ENCODE results near the gene ATP11B. TPM values are rescaled to one million over a fixed set of nuclear protein-coding genes. Genes with fewer than 3 reads are reported as not detected.

ATP11B gene
- total RNA-seq, 2 experiments from 2014 or later: 85.7 to 95.3 TPM

GRCh38 chr3:182843478-182843877 lies 50.2 kb downstream of the ATP11B start:
- intact Hi-C loops (cut with micrococcal nuclease): no loop called here
- CTCF ChIA-PET: interaction anchor here (1.8 kb wide), 1 partner anchor 130 kb away, joined by 9 read pairs; no protein-coding TSS in a partner anchor
- Mint-ChIP-seq H3K27me3 (no peaks in the 10 kb centered on the region), H3K36me3 (ENCODE audit: low read depth) (peaks cover 34% of the 10 kb centered on the region), H3K4me1 (ENCODE audit: low read depth) (no peaks in the 10 kb centered on the region), H3K27ac (no peak overlapping the region), H3K9me3 (no peaks in the 10 kb centered on the region), H3K4me3 (no peak overlapping the region)
- TF ChIP-seq CTCF (IDR thresholded peaks at IDR 0.05): no peak
- no peak for DNase-seq
- no peak for ATAC-seq
- POLR2A ChIA-PET: no interaction called here

GRCh38 chr3:182848906-182849305 lies 55.6 kb downstream of the ATP11B start:
- ChIA-PET CTCF (no interaction called here), POLR2A (no interaction called here)
- H3K27me3 Mint-ChIP-seq: no peaks in the 10 kb centered on the region
- TF ChIP-seq CTCF (IDR thresholded peaks at IDR 0.05): no peak
- intact Hi-C loops (cut with micrococcal nuclease): no loop called here
- no peak for DNase-seq
- ATAC-seq: no peak
- no peaks in the 10 kb centered on the region for H3K9me3 Mint-ChIP-seq
- H3K4me1 Mint-ChIP-seq (ENCODE audit: low read depth): no peaks in the 10 kb centered on the region
- H3K27ac Mint-ChIP-seq: no peak overlapping the region
- peaks cover 43% of the 10 kb centered on the region for H3K36me3 Mint-ChIP-seq (ENCODE audit: low read depth)
- no peak overlapping the region for H3K4me3 Mint-ChIP-seq

GRCh38 chr3:182855076-182855475 lies 61.8 kb downstream of the ATP11B start:
- Mint-ChIP-seq H3K4me1 (ENCODE audit: low read depth) (no peaks in the 10 kb centered on the region), H3K4me3 (no peak overlapping the region), H3K27ac (peak overlapping the region; percentile 1), H3K9me3 (no peaks in the 10 kb centered on the region), H3K27me3 (no peaks in the 10 kb centered on the region), H3K36me3 (ENCODE audit: low read depth) (peaks cover 26% of the 10 kb centered on the region)
- ATAC-seq: no peak
- TF ChIP-seq CTCF (IDR thresholded peaks at IDR 0.05): no peak
- DNase-seq: no peak
- intact Hi-C loops (cut with micrococcal nuclease): no loop called here
- ChIA-PET CTCF (no interaction called here), POLR2A (no interaction called here)

GRCh38 chr3:182861348-182861747 lies 68.0 kb downstream of the ATP11B start:
- ChIA-PET POLR2A (no interaction called here), CTCF (interaction anchor here (2.0 kb wide), 1 partner anchor 13 kb away, joined by 5 read pairs; no protein-coding TSS in a partner anchor)
- TF ChIP-seq CTCF (IDR thresholded peaks at IDR 0.05): no peak
- Mint-ChIP-seq H3K27ac (peak overlapping the region; percentile 91), H3K36me3 (ENCODE audit: low read depth) (peaks cover 29% of the 10 kb centered on the region), H3K4me1 (ENCODE audit: low read depth) (peaks cover 20% of the 10 kb centered on the region), H3K4me3 (no peak overlapping the region), H3K27me3 (no peaks in the 10 kb centered on the region), H3K9me3 (no peaks in the 10 kb centered on the region)
- DNase-seq (no peak), ATAC-seq (peak; percentile 37)
- intact Hi-C loops (cut with micrococcal nuclease): loop anchor here (5.0 kb wide), 1 partner anchor 69 kb away; the partner anchor contains the start of gene ATP11B

- POLR2A ChIA-PET: no interaction called here
- intact Hi-C loops (cut with micrococcal nuclease): loop anchor here (5.0 kb wide), 1 partner anchor 70 kb away; the partner anchor contains the start of gene ATP11B
- CTCF ChIA-PET: interaction anchor here (2.0 kb wide), 1 partner anchor 12 kb away, joined by 5 read pairs; no protein-coding TSS in a partner anchor
These were observed 69.0 kb downstream of the ATP11B start for GRCh38 chr3:182862159-182862860.

More at GRCh38 chr3:182862159-182862860, 69.0 kb downstream of the ATP11B start:
- H3K4me3 Mint-ChIP-seq: peak overlapping the region; percentile 41
- no peak for TF ChIP-seq CTCF (IDR thresholded peaks at IDR 0.05)
- no peaks in the 10 kb centered on the region for H3K27me3 Mint-ChIP-seq
- peaks cover 20% of the 10 kb centered on the region for H3K4me1 Mint-ChIP-seq (ENCODE audit: low read depth)
- peaks cover 29% of the 10 kb centered on the region for H3K36me3 Mint-ChIP-seq (ENCODE audit: low read depth)
- no peak for DNase-seq
- ATAC-seq: peak; percentile 79
- no peaks in the 10 kb centered on the region for H3K9me3 Mint-ChIP-seq
- peak overlapping the region; percentile 91 for H3K27ac Mint-ChIP-seq
